Fibroblast of lung (primary cell): ENCODE data around the gene C9orf50.

Experiments
- EZH2 ChIP-seq: IDR thresholded peaks from 2 replicates; pipeline ENCODE4 v1.5.1; 2012; ENCODE audit warnings: low read length, control low read depth, mild to moderate bottlenecking; ENCODE audit errors: missing control alignments
- TF ChIP-seq, protein P1 (sequence below), 2 donors: IDR thresholded peaks in 1 of 2; conservative IDR thresholded peaks in 1 of 2; 1 replicate in 1 of 2; 2 replicates in 1 of 2; pipeline ENCODE4 v1.5.1; 2011 to 2012; ENCODE audit warnings: low read length in 2 of 2, control low read depth in 1 of 2, inconsistent platforms in 1 of 2, low read depth in 1 of 2, mild to moderate bottlenecking in 1 of 2

DNA sequence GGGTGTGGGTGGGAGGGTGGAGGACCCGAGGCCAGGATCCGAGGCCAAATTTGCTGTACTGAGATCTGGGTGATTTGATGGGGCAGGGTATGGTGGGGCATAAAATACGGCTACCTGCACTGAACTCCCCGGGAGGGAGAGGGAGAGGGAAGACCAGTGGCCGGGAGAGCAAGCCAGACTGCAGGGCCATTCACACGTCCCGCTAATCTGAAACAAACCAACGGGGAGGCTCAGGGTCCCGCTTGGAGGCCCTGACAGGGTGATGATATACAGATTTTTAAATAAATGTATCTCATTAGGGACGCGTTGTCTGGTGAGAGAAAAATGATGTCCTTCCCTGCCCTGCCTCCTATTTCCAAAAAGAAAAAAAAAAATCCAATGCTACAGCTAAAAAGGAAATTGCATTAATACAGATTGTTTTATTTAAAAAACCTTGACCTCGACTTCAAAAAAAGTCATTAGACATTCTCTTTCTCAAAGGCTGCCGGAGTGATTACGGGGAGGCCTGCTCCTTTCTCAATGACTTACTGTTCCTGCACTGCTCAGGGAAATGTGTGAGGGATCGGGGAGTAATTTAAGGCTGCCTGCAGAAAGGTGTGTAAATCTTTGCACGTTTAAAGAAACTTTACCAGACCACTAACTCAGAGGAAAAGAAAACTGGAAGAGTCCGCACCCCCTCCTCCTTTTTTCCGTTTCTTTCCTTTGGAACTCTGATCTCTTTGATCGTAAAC, 33.1 kb upstream of the C9orf50 start:
- TF ChIP-seq, protein P1, sequence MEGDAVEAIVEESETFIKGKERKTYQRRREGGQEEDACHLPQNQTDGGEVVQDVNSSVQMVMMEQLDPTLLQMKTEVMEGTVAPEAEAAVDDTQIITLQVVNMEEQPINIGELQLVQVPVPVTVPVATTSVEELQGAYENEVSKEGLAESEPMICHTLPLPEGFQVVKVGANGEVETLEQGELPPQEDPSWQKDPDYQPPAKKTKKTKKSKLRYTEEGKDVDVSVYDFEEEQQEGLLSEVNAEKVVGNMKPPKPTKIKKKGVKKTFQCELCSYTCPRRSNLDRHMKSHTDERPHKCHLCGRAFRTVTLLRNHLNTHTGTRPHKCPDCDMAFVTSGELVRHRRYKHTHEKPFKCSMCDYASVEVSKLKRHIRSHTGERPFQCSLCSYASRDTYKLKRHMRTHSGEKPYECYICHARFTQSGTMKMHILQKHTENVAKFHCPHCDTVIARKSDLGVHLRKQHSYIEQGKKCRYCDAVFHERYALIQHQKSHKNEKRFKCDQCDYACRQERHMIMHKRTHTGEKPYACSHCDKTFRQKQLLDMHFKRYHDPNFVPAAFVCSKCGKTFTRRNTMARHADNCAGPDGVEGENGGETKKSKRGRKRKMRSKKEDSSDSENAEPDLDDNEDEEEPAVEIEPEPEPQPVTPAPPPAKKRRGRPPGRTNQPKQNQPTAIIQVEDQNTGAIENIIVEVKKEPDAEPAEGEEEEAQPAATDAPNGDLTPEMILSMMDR (conservative IDR thresholded peaks at IDR 0.05 in 1 of 2, IDR thresholded peaks at IDR 0.05 in 1 of 2; ENCODE audit: low read depth in 1 of 2, low read length in 2 of 2): no peak
- TF ChIP-seq EZH2: no peak
